K562 (cell line): ENCODE measurements around the gene CHN1. TPM values are rescaled to one million over a fixed set of nuclear protein-coding genes. Genes with fewer than 3 reads are reported as not detected.

Experiments used
- ATAC-seq: fragments of 200-7000 bp; cut with Tn5 transposase; 3 replicates; pipeline ENCODE4 v1.9.1; 2020; ENCODE audit warnings: moderate library complexity
- BruUV-seq: library from RNA; stranded (reverse); fragments of 400-500 nt; replicated peaks from 2 replicates; lab custom pipeline; 2021; lab: Mats Ljungman, UMichigan
- CTCF ChIA-PET: fragments of 300-600 bp; formaldehyde crosslinking; extraction: SDS; loops from one replicate; lab custom pipeline; 2021; ENCODE audit warnings: low intra/inter-chr PET ratio; lab: Yijun Ruan, JAX
- POLR2A ChIA-PET: fragments of 300-600, 350-650 bp; sonication (Branson Sonifier 250); formaldehyde crosslinking; extraction: SDS; loops from one replicate; lab custom pipeline; 2021; ENCODE audit warnings: antibody characterized with exemption, inconsistent platforms; lab: Yijun Ruan, JAX
- DNase-seq, 4 experiments: peaks; one replicate each; pipeline versions ENCODE4 v3.0.0 to v3.0.0-alpha.2; 2011 to 2018; ENCODE audit warnings: low spot score in 3 of 4, mixed read lengths in 3 of 4; ENCODE audit errors: extremely low read depth in 1 of 4
- FAIRE-seq: peaks from 2 replicates; lab custom pipeline; 2011; peaks lifted over from hg19 to GRCh38; lab: Jason Lieb, UNC
- H2AFZ ChIP-seq: 2 replicates; pipeline ENCODE4 v1.6.0; 2011; ENCODE audit warnings: low read depth, low read length, control low read depth, inconsistent platforms
- H3K27ac ChIP-seq: fragments of 200-600 bp; 3 replicates; pipeline ENCODE4 v1.8.0; 2011; ENCODE audit warnings: low read depth, mild to moderate bottlenecking, control low read depth, inconsistent platforms, low read length, moderate library complexity, mixed read lengths; ENCODE audit errors: extremely low read depth
- H3K27me3 ChIP-seq, 2 experiments: fragments of 300-600 bp in 1 of 2; 2 replicates in 1 of 2; 3 replicates in 1 of 2; pipeline versions ENCODE4 v1.6.0 to v1.8.0; 2011; ENCODE audit warnings: inconsistent platforms in 2 of 2, low read length in 2 of 2, mild to moderate bottlenecking in 1 of 2, mixed read lengths in 1 of 2, moderate library complexity in 1 of 2; ENCODE audit not compliant: control insufficient read depth in 2 of 2, insufficient read depth in 2 of 2
- H3K36me3 ChIP-seq: fragments of 300-600 bp; 3 replicates; pipeline ENCODE4 v1.8.0; 2011; ENCODE audit warnings: mild to moderate bottlenecking, low read length, inconsistent platforms; ENCODE audit not compliant: control insufficient read depth, insufficient read depth
- H3K4me1 ChIP-seq, 2 experiments: fragments of 200-600 bp in 1 of 2; replicated peaks in 1 of 2; 2 replicates in 1 of 2; 3 replicates in 1 of 2; pipeline versions ENCODE4 v1.5.1 to v1.8.0; 2011; ENCODE audit warnings: inconsistent platforms in 2 of 2, low read length in 2 of 2, mild to moderate bottlenecking in 1 of 2, mixed read lengths in 1 of 2, moderate library complexity in 1 of 2; ENCODE audit not compliant: control insufficient read depth in 2 of 2, insufficient read depth in 2 of 2
- H3K4me2 ChIP-seq: 2 replicates; pipeline ENCODE4 v1.6.1; 2011; ENCODE audit warnings: low read length, control low read depth, inconsistent platforms, mixed read lengths; ENCODE audit not compliant: insufficient read depth
- H3K4me3 ChIP-seq: fragments of 200-600 bp; sonication (generic), shearing (Covaris generic); 2 replicates; pipeline ENCODE4 v1.5.1; 2016; ENCODE audit warnings: control low read depth, inconsistent platforms
- H3K79me2 ChIP-seq: fragments of 200-600 bp; 3 replicates; pipeline ENCODE4 v1.8.0; 2011; ENCODE audit warnings: low read length, inconsistent platforms; ENCODE audit not compliant: control insufficient read depth, insufficient read depth
- H3K9ac ChIP-seq, 2 experiments: 2 replicates each; pipeline versions ENCODE4 v1.6.0 to v1.6.1; 2011; ENCODE audit warnings: low read depth in 2 of 2, low read length in 2 of 2, control low read depth in 1 of 2, inconsistent platforms in 1 of 2, mild to moderate bottlenecking in 1 of 2, mixed read lengths in 1 of 2; ENCODE audit not compliant: insufficient read depth in 1 of 2
- H3K9me1 ChIP-seq: one replicate; pipeline ENCODE4 v1.6.0; 2011; ENCODE audit warnings: inconsistent platforms, mild to moderate bottlenecking, low read length, moderate library complexity; ENCODE audit not compliant: control insufficient read depth, insufficient read depth
- H3K9me3 ChIP-seq: replicated peaks from 2 replicates; pipeline ENCODE4 v1.5.1; 2011; ENCODE audit warnings: low read depth, low read length, inconsistent platforms; ENCODE audit not compliant: control insufficient read depth, insufficient read depth
- H4K20me1 ChIP-seq: replicated peaks from 2 replicates; pipeline ENCODE4 v1.6.1; 2011; ENCODE audit warnings: low read length, inconsistent platforms, mixed read lengths; ENCODE audit not compliant: control insufficient read depth, insufficient read depth
- CEBPG ChIP-seq, 3 experiments: fragments of 200-800 bp in 1 of 3; sonication (Bioruptor generic) in 1 of 3; sonication (generic) in 1 of 3; formaldehyde crosslinking in 1 of 3; IDR thresholded peaks in 2 of 3; conservative IDR thresholded peaks in 1 of 3; 2 replicates each; pipeline versions ENCODE4 v1.6.1 to v1.8.0; 2016 to 2022; ENCODE audit warnings: missing compliant biosample characterization in 2 of 3, missing genetic modification characterization in 2 of 3, mild to moderate bottlenecking in 1 of 3, missing genetic modification reagents in 1 of 3
- HDAC1 ChIP-seq, 2 experiments: fragments of 450-650 bp; IDR thresholded peaks; 2 replicates each; pipeline ENCODE4 v1.6.1; 2016 to 2017; ENCODE audit warnings: inconsistent platforms in 1 of 2, mild to moderate bottlenecking in 1 of 2, moderate library complexity in 1 of 2
- NR2C2 ChIP-seq, 2 experiments: fragments of 200-800 bp in 1 of 2; sonication (Bioruptor generic) in 1 of 2; sonication (generic) in 1 of 2; formaldehyde crosslinking in 1 of 2; IDR thresholded peaks; 2 replicates each; pipeline versions ENCODE4 v1.6.1 to v1.8.0; 2016 to 2022; ENCODE audit warnings: mild to moderate bottlenecking in 1 of 2, missing compliant biosample characterization in 1 of 2, missing genetic modification characterization in 1 of 2, missing genetic modification reagents in 1 of 2
- ZNF518B ChIP-seq: fragments of 250-450 bp; sonication (Bioruptor Pico); IDR thresholded peaks from 2 replicates; pipeline ENCODE4 v1.5.0; 2021; ENCODE audit warnings: mild to moderate bottlenecking, moderate library complexity
- ZNF609 ChIP-seq: sonication (generic); formaldehyde crosslinking; IDR thresholded peaks from 2 replicates; pipeline ENCODE4 v1.8.1; 2023; ENCODE audit warnings: missing genetic modification reagents, mild to moderate bottlenecking, borderline replicate concordance
- WGBS: fragments of 100-300 bp; shearing (Covaris generic); methylation state at CpG from one replicate; pipeline ENCODE4 v1.1.6; 2016; ENCODE audit warnings: low coverage, mixed read lengths; ENCODE audit not compliant: insufficient coverage; ENCODE audit errors: missing lambda C conversion rate; 5-methylcytosine and 5-hydroxymethylcytosine counted together
- in situ Hi-C: fragments of 300-500 bp; cut with MboI; formaldehyde crosslinking; loops from 4 replicates; pipeline ENCODE4 v1.15.0; 2018; ENCODE audit warnings: inconsistent platforms, mixed read lengths
- intact Hi-C: fragments of 100-400 bp; cut with micrococcal nuclease; formaldehyde crosslinking; loops from 2 replicates; pipeline ENCODE4 v1.14.2; 2022
- polyA plus RNA-seq, 8 experiments: library from polyadenylated mRNA; depleted of rRNA in 4 of 8; stranded (reverse) in 5 of 8; unstranded in 3 of 8; fragments of >200 nt; fragmentation: Nextera tagmentation in 2 of 8; fragmentation: Illumina TruSeq in 1 of 8; extraction: Ambion mirVana in 2 of 8; extraction: Trizol in 1 of 8; gene quantifications; 2 replicates each; pipeline versions ENCODE4 v1.2.1 to v1.2.3, GENCODE V29; 2011 to 2014; ENCODE audit warnings: inconsistent platforms in 1 of 8, missing spikeins in 1 of 8
- total RNA-seq, 7 experiments: library from RNA; depleted of rRNA in 6 of 7; stranded (reverse); fragments of >200 nt in 6 of 7; fragmentation: Illumina TruSeq in 2 of 7; extraction: Trizol in 2 of 7; gene quantifications; 2 replicates each; pipeline versions ENCODE4 v1.2.1 to v1.2.3, GENCODE V29; 2011 to 2021; ENCODE audit warnings: low replicate concordance in 1 of 7

Gene CHN1
- total and polyA plus RNA-seq, 9 of the 15 experiments (the other 6 are each of a cell fraction or from before 2014, with no cell fraction given): 0.17 to 2.0 (median 0.87) TPM

DNA sequence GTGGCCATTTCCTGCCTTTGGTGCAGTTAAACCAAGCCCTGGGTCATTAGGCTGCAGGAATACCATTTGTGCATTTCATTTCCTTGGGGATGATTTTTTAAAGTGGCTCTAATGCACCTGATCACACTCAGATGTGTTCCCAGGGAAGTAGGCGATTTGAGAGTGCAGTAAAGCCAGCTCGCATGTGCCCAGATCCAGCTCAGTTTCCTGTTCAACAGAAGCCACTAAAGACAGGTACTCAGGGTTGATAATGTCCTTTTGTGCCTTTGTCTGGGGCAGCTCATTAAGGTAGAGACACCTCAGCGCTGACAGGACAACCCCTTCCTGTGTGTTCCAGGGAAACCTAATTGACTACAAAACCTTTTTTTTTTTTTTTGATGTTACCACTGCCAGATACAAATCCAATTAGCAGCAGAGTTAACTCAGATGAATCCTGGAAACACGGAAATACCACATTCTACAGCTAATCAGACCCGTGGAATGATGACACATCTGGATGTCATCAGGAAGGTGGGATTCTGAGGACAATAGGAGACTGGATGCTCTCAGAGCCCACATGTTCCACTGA, 225.7 kb downstream of the CHN1 start (continued):
- TF ChIP-seq ZNF609 (CRISPR knock-in tag) (no peak), HDAC1 (IDR thresholded peaks at IDR 0.05) (no peak)

GRCh38 chr2:174778085-174778981, 226.8 kb downstream of the CHN1 start:
- intact Hi-C loops: no loop called here
- H3K27ac ChIP-seq: no peak overlapping the region
- TF ChIP-seq ZNF518B (CRISPR knock-in tag): no peak
- TF ChIP-seq CEBPG (CRISPR knock-in tag; IDR thresholded peaks at IDR 0.05): no peak
- TF ChIP-seq CEBPG (tag; conservative IDR thresholded peaks at IDR 0.05 in 1 of 2, IDR thresholded peaks at IDR 0.05 in 1 of 2): peak; percentile 16 to 81; a peak in 2 of 4 replicates
- no peak for TF ChIP-seq NR2C2 (CRISPR knock-in tag; IDR thresholded peaks at IDR 0.05)
- peak; percentile 35; the same call in 1 of the 2 replicates for TF ChIP-seq NR2C2 (tag; IDR thresholded peaks at IDR 0.05)

More at GRCh38 chr2:174778085-174778981, 226.8 kb downstream of the CHN1 start:
- no TSS peak for BruUV-seq
- Histone ChIP-seq H3K4me1 (no peaks in the 10 kb centered on the region), H3K9me1 (no peaks in the 10 kb centered on the region), H3K4me3 (no peak overlapping the region), H4K20me1 (0 out of 2 replicates have a peak, but pooled peaks cover 7% of the 10 kb centered on the region), H3K36me3 (no peaks in the 10 kb centered on the region), H3K4me2 (no peak overlapping the region), H3K9me3 (no peaks in the 10 kb centered on the region), H3K79me2 (no peaks in the 10 kb centered on the region), H2AFZ (no peak overlapping the region), H3K9ac (no peak overlapping the region), H3K27me3 (peaks cover 22 to 44% of the 10 kb centered on the region in 2 experiments)
- no peak for FAIRE-seq
- ChIA-PET POLR2A (interaction anchor here (0.7 to 1.0 kb wide), 2 partner anchors 9 to 1323 kb away, joined by 3 to 4 read pairs; no protein-coding TSS in a partner anchor), CTCF (no interaction called here)
- DNase-seq: no peak
- ATAC-seq: no peak
- under 1% methylated on average over 13 of the region's 13 CpGs for WGBS
- in situ Hi-C loops: loop anchor here (10.0 kb wide), 1 partner anchor 206 kb away; no protein-coding TSS in a partner anchor
